GM18511 (cell line): ENCODE data around the gene YBEY.
"Not testable (repeated sequence)": the region's sequence is repeated elsewhere in the genome, so short reads cannot be mapped to it uniquely, and the experiment has no call there.

ENCODE experiments used
- ATAC-seq: cut with Tn5 transposase; IDR thresholded peaks from one replicate; pipeline ENCODE4 v1.9.1; 2021; ENCODE audit warnings: mild to moderate bottlenecking, moderate library complexity; ENCODE audit not compliant: unreplicated experiment

Gene YBEY

GRCh38 chr21:46299167-46299566 lies 13.0 kb downstream of the YBEY start:
- no peak for ATAC-seq

GRCh38 chr21:46301759-46302158 lies 15.6 kb downstream of the YBEY start:
- ATAC-seq: no peak

- no peak for ATAC-seq
Measured at GRCh38 chr21:46304437-46304836, 18.3 kb downstream of the YBEY start.

GRCh38 chr21:46304955-46305354 lies 18.8 kb downstream of the YBEY start:
- no peak for ATAC-seq

- no peak for ATAC-seq
Measured at GRCh38 chr21:46307625-46308024, 21.5 kb downstream of the YBEY start.

GRCh38 chr21:46308431-46308830 lies 22.3 kb downstream of the YBEY start:
- no peak for ATAC-seq

- not testable (repeated sequence) for ATAC-seq
Measured at GRCh38 chr21:46310260-46310659, 24.1 kb downstream of the YBEY start.

- ATAC-seq: no peak
Measured at GRCh38 chr21:46311568-46311967, 25.4 kb downstream of the YBEY start.

- ATAC-seq: no peak
Measured at GRCh38 chr21:46312949-46313348, 26.8 kb downstream of the YBEY start.

- no peak for ATAC-seq
Measured at GRCh38 chr21:46314441-46315020, 28.4 kb downstream of the YBEY start.

GRCh38 chr21:46316708-46317324 lies 30.7 kb downstream of the YBEY start:
- no peak for ATAC-seq

GRCh38 chr21:46317710-46318463 lies 31.7 kb downstream of the YBEY start:
- no peak for ATAC-seq

- ATAC-seq: no peak
Measured at GRCh38 chr21:46318464-46318845, 32.3 kb downstream of the YBEY start.

- ATAC-seq: no peak
Measured at GRCh38 chr21:46319186-46319585, 33.0 kb downstream of the YBEY start.

GRCh38 chr21:46320331-46320801 lies 34.2 kb downstream of the YBEY start:
- ATAC-seq: no peak

GRCh38 chr21:46322351-46323226 lies 36.4 kb downstream of the YBEY start:
- ATAC-seq: no peak

- ATAC-seq: no peak
Measured at GRCh38 chr21:46323227-46323709, 37.1 kb downstream of the YBEY start.

- peak; percentile 79 for ATAC-seq
Measured at GRCh38 chr21:46323710-46324389, 37.7 kb downstream of the YBEY start, which contains the start of the genes C21orf58 and PCNT. Gene C21orf58, minus strand, starts transcription at chr21:46323870. Its CDS starts 1,132 bp downstream, at chr21:46322738. Gene PCNT, plus strand, starts transcription at chr21:46324156. Its CDS starts 73 bp downstream, at chr21:46324229.

GRCh38 chr21:46324390-46325072 lies 38.4 kb downstream of the YBEY start:
- peak; percentile 66 for ATAC-seq
